G401.6 (cell line): ENCODE data around the gene CEBPE.

ENCODE experiments used
- FAIRE-seq: peaks from 2 replicates; lab custom pipeline; 2012; peaks lifted over from hg19 to GRCh38; lab: Jason Lieb, UNC

The CEBPE gene

GRCh38 chr14:23102801-23103200 is 16.3 kb downstream of the CEBPE start:
- FAIRE-seq: no peak

GRCh38 chr14:23101986-23102625 is 16.9 kb downstream of the CEBPE start:
- FAIRE-seq: no peak

GRCh38 chr14:23101213-23101970 is 17.7 kb downstream of the CEBPE start:
- FAIRE-seq: no peak

- no peak for FAIRE-seq
Measured at GRCh38 chr14:23099212-23099861, 19.7 kb downstream of the CEBPE start.

- FAIRE-seq: no peak
Measured at GRCh38 chr14:23097786-23098185, 21.3 kb downstream of the CEBPE start.

- FAIRE-seq: peak; percentile 100
Measured at GRCh38 chr14:23095196-23096108, 23.6 kb downstream of the CEBPE start, which contains the start of gene C14orf119. C14orf119 (plus strand) TSS chr14:23095505; CDS start chr14:23097659, 2,154 bp downstream.

- no peak for FAIRE-seq
Measured at GRCh38 chr14:23094666-23095195, 24.3 kb downstream of the CEBPE start, which contains the start of gene ACIN1. ACIN1 (minus strand) TSS chr14:23095136; CDS start chr14:23095112, 24 bp downstream.

- FAIRE-seq: peak; percentile 13
Measured at GRCh38 chr14:23093991-23094665, 24.9 kb downstream of the CEBPE start.

GRCh38 chr14:23093526-23093925 is 25.5 kb downstream of the CEBPE start:
- FAIRE-seq: no peak

- FAIRE-seq: no peak
Measured at GRCh38 chr14:23093104-23093503, 26.0 kb downstream of the CEBPE start.

- no peak for FAIRE-seq
Measured at GRCh38 chr14:23091294-23092225, 27.5 kb downstream of the CEBPE start.

- no peak for FAIRE-seq
Measured at GRCh38 chr14:23090254-23090636, 28.8 kb downstream of the CEBPE start.

GRCh38 chr14:23089498-23090253 is 29.4 kb downstream of the CEBPE start:
- no peak for FAIRE-seq

- no peak for FAIRE-seq
Measured at GRCh38 chr14:23086565-23086964, 32.5 kb downstream of the CEBPE start.

- FAIRE-seq: no peak
Measured at GRCh38 chr14:23085458-23085857, 33.6 kb downstream of the CEBPE start.

GRCh38 chr14:23080474-23080873 is 38.6 kb downstream of the CEBPE start:
- no peak for FAIRE-seq

GRCh38 chr14:23079716-23080115 is 39.3 kb downstream of the CEBPE start:
- no peak for FAIRE-seq

- peak; percentile 82 for FAIRE-seq
Measured at GRCh38 chr14:23078692-23079116, 40.4 kb downstream of the CEBPE start.

GRCh38 chr14:23077962-23078361 is 41.1 kb downstream of the CEBPE start:
- FAIRE-seq: no peak
